Activated CD4-positive, alpha-beta T cell treated with anti-CD3 and anti-CD28 coated beads, Interleukin-2, amount 10 ng/mL, durations not matched to agents 7 days and 5 days (primary cell): ENCODE results near the gene CROT. TPM values are rescaled to one million over a fixed set of nuclear protein-coding genes. Genes with fewer than 3 reads are reported as not detected.

Experiments
- CTCF ChIA-PET: fragments of 350-600 bp; sonication (Branson Sonifier 250); formaldehyde crosslinking; loops from one replicate; lab custom pipeline; 2021; ENCODE audit warnings: antibody characterized with exemption; lab: Charles Lee
- POLR2A ChIA-PET: fragments of 350-600 bp; sonication (Branson Sonifier 250); formaldehyde crosslinking; loops from one replicate; lab custom pipeline; 2021; ENCODE audit warnings: antibody characterized with exemption; lab: Charles Lee
- DNase-seq: peaks from one replicate; pipeline ENCODE4 v3.0.0-alpha.2; 2020
- H3K27ac Mint-ChIP-seq: one replicate; pipeline ENCODE4 v1.8.0; 2021; ENCODE audit warnings: mild to moderate bottlenecking, moderate library complexity, mixed read lengths
- H3K27me3 Mint-ChIP-seq: one replicate; pipeline ENCODE4 v1.8.0; 2021; ENCODE audit warnings: mixed read lengths
- H3K36me3 Mint-ChIP-seq: one replicate; pipeline ENCODE4 v1.8.0; 2021; ENCODE audit warnings: low read depth, mixed read lengths
- H3K4me1 Mint-ChIP-seq: one replicate; pipeline ENCODE4 v1.8.0; 2021; ENCODE audit warnings: mixed read lengths
- H3K4me3 Mint-ChIP-seq: one replicate; pipeline ENCODE4 v1.8.0; 2021; ENCODE audit warnings: mild to moderate bottlenecking, moderate library complexity, mixed read lengths
- H3K9me3 Mint-ChIP-seq: one replicate; pipeline ENCODE4 v1.8.0; 2021; ENCODE audit warnings: mixed read lengths
- total RNA-seq, 2 experiments: library from RNA; stranded (reverse); gene quantifications; one replicate each; pipeline ENCODE4 v1.2.3, GENCODE V29; 2021

The CROT gene
- total RNA-seq, 2 experiments from 2014 or later = 12.9 to 14.2 TPM

GRCh38 chr7:87395442-87396020 is 50.1 kb downstream of the CROT start:
- CTCF ChIA-PET = interaction anchor here (1.2 kb wide), 1 partner anchor 21 kb away, joined by 3 read pairs; no protein-coding TSS in a partner anchor
- DNase-seq = no peak
- peaks cover 36% of the 10 kb centered on the region for H3K36me3 Mint-ChIP-seq
- H3K4me3 Mint-ChIP-seq = no peak overlapping the region
- H3K27ac Mint-ChIP-seq = no peak overlapping the region
- peaks cover 21% of the 10 kb centered on the region for H3K4me1 Mint-ChIP-seq
- POLR2A ChIA-PET = no interaction called here
- H3K27me3 Mint-ChIP-seq = no peaks in the 10 kb centered on the region
- H3K9me3 Mint-ChIP-seq = peaks cover 2% of the 10 kb centered on the region

GRCh38 chr7:87398446-87398845 is 53.0 kb downstream of the CROT start:
- CTCF ChIA-PET = no interaction called here

GRCh38 chr7:87404674-87405073 is 59.2 kb downstream of the CROT start:
- H3K9me3 Mint-ChIP-seq = no peaks in the 10 kb centered on the region

More at GRCh38 chr7:87398446-87398845, 53.0 kb downstream of the CROT start:
- DNase-seq = no peak
- Mint-ChIP-seq H3K27ac (no peak overlapping the region), H3K36me3 (peaks cover 22% of the 10 kb centered on the region), H3K4me3 (no peak overlapping the region), H3K9me3 (peaks cover 2% of the 10 kb centered on the region), H3K4me1 (peaks cover 1% of the 10 kb centered on the region), H3K27me3 (no peaks in the 10 kb centered on the region)
- POLR2A ChIA-PET = no interaction called here

GRCh38 chr7:87411186-87411585 is 65.7 kb downstream of the CROT start:
- no peak for DNase-seq
- H3K36me3 Mint-ChIP-seq = no peaks in the 10 kb centered on the region
- ChIA-PET CTCF (interaction anchor here (0.6 to 1.0 kb wide), 2 partner anchors 99 to 307 kb away, joined by 3 to 4 read pairs; no protein-coding TSS in a partner anchor), POLR2A (no interaction called here)
- H3K4me3 Mint-ChIP-seq = no peak overlapping the region
- no peaks in the 10 kb centered on the region for H3K9me3 Mint-ChIP-seq
- no peaks in the 10 kb centered on the region for H3K4me1 Mint-ChIP-seq
- no peak overlapping the region for H3K27ac Mint-ChIP-seq
- peaks cover 7% of the 10 kb centered on the region for H3K27me3 Mint-ChIP-seq

More at GRCh38 chr7:87404674-87405073, 59.2 kb downstream of the CROT start:
- ChIA-PET POLR2A (no interaction called here), CTCF (no interaction called here)
- no peak overlapping the region for H3K4me3 Mint-ChIP-seq
- no peak overlapping the region for H3K27ac Mint-ChIP-seq
- no peaks in the 10 kb centered on the region for H3K4me1 Mint-ChIP-seq
- H3K27me3 Mint-ChIP-seq = peaks cover 7% of the 10 kb centered on the region
- DNase-seq = no peak
- no peaks in the 10 kb centered on the region for H3K36me3 Mint-ChIP-seq

GRCh38 chr7:87413029-87413428 is 67.6 kb downstream of the CROT start:
- H3K36me3 Mint-ChIP-seq = no peaks in the 10 kb centered on the region
- no peaks in the 10 kb centered on the region for H3K9me3 Mint-ChIP-seq
- no peak for DNase-seq
- H3K4me3 Mint-ChIP-seq = no peak overlapping the region
- no peak overlapping the region for H3K27ac Mint-ChIP-seq
- peaks cover 2% of the 10 kb centered on the region for H3K27me3 Mint-ChIP-seq
- POLR2A ChIA-PET = no interaction called here
- CTCF ChIA-PET = interaction anchor here (1.1 kb wide), 1 partner anchor 101 kb away, joined by 4 read pairs; no protein-coding TSS in a partner anchor
- H3K4me1 Mint-ChIP-seq = no peaks in the 10 kb centered on the region

- no peaks in the 10 kb centered on the region for H3K36me3 Mint-ChIP-seq
- H3K9me3 Mint-ChIP-seq = no peaks in the 10 kb centered on the region
- ChIA-PET POLR2A (no interaction called here), CTCF (interaction anchor here (0.6 to 2.3 kb wide), 5 partner anchors 97 to 492 kb away, joined by 3 to 9 read pairs (median 4); no protein-coding TSS in a partner anchor)
- no peak overlapping the region for H3K4me3 Mint-ChIP-seq
- H3K27me3 Mint-ChIP-seq = no peaks in the 10 kb centered on the region
- DNase-seq = no peak
- no peak overlapping the region for H3K27ac Mint-ChIP-seq
- H3K4me1 Mint-ChIP-seq = no peaks in the 10 kb centered on the region
Measured at GRCh38 chr7:87413951-87414793, 68.7 kb downstream of the CROT start.

- no peaks in the 10 kb centered on the region for H3K4me1 Mint-ChIP-seq
- H3K9me3 Mint-ChIP-seq = no peaks in the 10 kb centered on the region
- H3K36me3 Mint-ChIP-seq = no peaks in the 10 kb centered on the region
- H3K27me3 Mint-ChIP-seq = no peaks in the 10 kb centered on the region
- no peak overlapping the region for H3K4me3 Mint-ChIP-seq
- no peak for DNase-seq
- POLR2A ChIA-PET = no interaction called here
- CTCF ChIA-PET = interaction anchor here (0.6 to 2.3 kb wide), 4 partner anchors 98 to 491 kb away, joined by 3 to 9 read pairs (median 4); no protein-coding TSS in a partner anchor
- no peak overlapping the region for H3K27ac Mint-ChIP-seq
Measured at GRCh38 chr7:87414794-87415188, 69.3 kb downstream of the CROT start.

- H3K36me3 Mint-ChIP-seq = no peaks in the 10 kb centered on the region
- ChIA-PET POLR2A (no interaction called here), CTCF (interaction anchor here (0.9 to 2.3 kb wide), 6 partner anchors 22 to 105 kb away, joined by 3 to 9 read pairs (median 4); no protein-coding TSS in a partner anchor)
- no peak overlapping the region for H3K4me3 Mint-ChIP-seq
- peak; percentile 81 for DNase-seq
- H3K4me1 Mint-ChIP-seq = no peaks in the 10 kb centered on the region
- no peak overlapping the region for H3K27ac Mint-ChIP-seq
- H3K27me3 Mint-ChIP-seq = no peaks in the 10 kb centered on the region
- H3K9me3 Mint-ChIP-seq = no peaks in the 10 kb centered on the region
Measured at GRCh38 chr7:87416682-87417587, 71.5 kb downstream of the CROT start.

GRCh38 chr7:87420173-87420572 is 74.7 kb downstream of the CROT start:
- H3K4me1 Mint-ChIP-seq = no peaks in the 10 kb centered on the region
- H3K36me3 Mint-ChIP-seq = no peaks in the 10 kb centered on the region
- POLR2A ChIA-PET = no interaction called here
- no peak overlapping the region for H3K4me3 Mint-ChIP-seq
- peaks cover 5% of the 10 kb centered on the region for H3K27me3 Mint-ChIP-seq
- H3K27ac Mint-ChIP-seq = no peak overlapping the region
- CTCF ChIA-PET = interaction anchor here (1.1 kb wide), 1 partner anchor 108 kb away, joined by 3 read pairs; no protein-coding TSS in a partner anchor
- no peaks in the 10 kb centered on the region for H3K9me3 Mint-ChIP-seq
- DNase-seq = no peak

GRCh38 chr7:87424075-87424474 is 78.6 kb downstream of the CROT start:
- Mint-ChIP-seq H3K36me3 (no peaks in the 10 kb centered on the region), H3K9me3 (no peaks in the 10 kb centered on the region), H3K4me1 (no peaks in the 10 kb centered on the region), H3K27ac (no peak overlapping the region), H3K4me3 (no peak overlapping the region), H3K27me3 (peaks cover 22% of the 10 kb centered on the region)
- ChIA-PET CTCF (no interaction called here), POLR2A (no interaction called here)
- DNase-seq = no peak

- H3K4me3 Mint-ChIP-seq = no peak overlapping the region
- no peaks in the 10 kb centered on the region for H3K9me3 Mint-ChIP-seq
- peaks cover 22% of the 10 kb centered on the region for H3K27me3 Mint-ChIP-seq
- no peaks in the 10 kb centered on the region for H3K4me1 Mint-ChIP-seq
- no peak overlapping the region for H3K27ac Mint-ChIP-seq
- ChIA-PET POLR2A (no interaction called here), CTCF (no interaction called here)
- H3K36me3 Mint-ChIP-seq = no peaks in the 10 kb centered on the region
- DNase-seq = no peak
Measured at GRCh38 chr7:87426160-87426559, 80.7 kb downstream of the CROT start.

GRCh38 chr7:87427288-87427687 is 81.8 kb downstream of the CROT start:
- H3K4me1 Mint-ChIP-seq = no peaks in the 10 kb centered on the region
- ChIA-PET CTCF (no interaction called here), POLR2A (no interaction called here)
- DNase-seq = no peak
- H3K27me3 Mint-ChIP-seq = peaks cover 26% of the 10 kb centered on the region
- H3K4me3 Mint-ChIP-seq = no peak overlapping the region
- H3K36me3 Mint-ChIP-seq = no peaks in the 10 kb centered on the region
- H3K27ac Mint-ChIP-seq = no peak overlapping the region
- H3K9me3 Mint-ChIP-seq = no peaks in the 10 kb centered on the region
